Amniotic stem cell (primary cell): Measurements from ENCODE around the gene ALKBH5.

Source experiments
- DNase-seq: peaks from one replicate; lab custom pipeline; 2025; lab: John Stamatoyannopoulos, UW

The ALKBH5 gene

DNA sequence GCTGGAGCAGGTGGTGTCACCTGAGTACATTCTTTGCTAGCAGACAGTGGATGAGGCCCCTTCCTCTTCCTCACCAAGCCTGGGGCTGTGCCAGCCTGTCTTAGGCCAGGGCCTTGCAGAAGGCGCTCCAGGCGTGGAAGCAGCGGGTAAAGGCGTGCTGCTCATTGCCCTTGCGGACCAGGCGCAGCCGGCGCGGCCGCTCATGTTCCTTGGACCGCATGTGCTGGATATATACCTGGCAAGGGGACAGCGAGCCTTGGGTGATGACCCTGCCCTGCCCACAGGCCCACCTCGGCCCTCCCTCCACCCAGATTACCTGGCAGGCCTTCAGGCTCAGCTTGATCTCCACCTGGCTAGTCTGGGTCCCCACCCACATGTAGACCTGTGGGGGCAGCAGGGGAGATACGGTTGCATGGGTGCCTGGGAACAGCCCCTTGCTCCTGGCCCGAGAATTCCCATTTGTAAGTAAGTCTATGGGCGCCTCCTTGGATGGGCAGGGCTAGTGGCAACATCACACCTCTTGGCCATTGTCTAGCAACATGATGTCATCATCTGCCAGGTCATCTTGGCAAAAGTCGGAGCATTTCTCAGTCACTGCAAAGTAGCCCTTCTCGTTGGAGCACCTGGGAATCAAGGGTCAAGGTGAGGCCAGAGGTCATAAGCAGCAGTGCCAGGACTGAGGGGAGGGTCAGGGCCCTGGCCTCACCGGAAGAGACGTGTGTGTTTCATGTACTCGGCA, 61.6 kb downstream of the ALKBH5 start:
- DNase-seq = no peak

DNA sequence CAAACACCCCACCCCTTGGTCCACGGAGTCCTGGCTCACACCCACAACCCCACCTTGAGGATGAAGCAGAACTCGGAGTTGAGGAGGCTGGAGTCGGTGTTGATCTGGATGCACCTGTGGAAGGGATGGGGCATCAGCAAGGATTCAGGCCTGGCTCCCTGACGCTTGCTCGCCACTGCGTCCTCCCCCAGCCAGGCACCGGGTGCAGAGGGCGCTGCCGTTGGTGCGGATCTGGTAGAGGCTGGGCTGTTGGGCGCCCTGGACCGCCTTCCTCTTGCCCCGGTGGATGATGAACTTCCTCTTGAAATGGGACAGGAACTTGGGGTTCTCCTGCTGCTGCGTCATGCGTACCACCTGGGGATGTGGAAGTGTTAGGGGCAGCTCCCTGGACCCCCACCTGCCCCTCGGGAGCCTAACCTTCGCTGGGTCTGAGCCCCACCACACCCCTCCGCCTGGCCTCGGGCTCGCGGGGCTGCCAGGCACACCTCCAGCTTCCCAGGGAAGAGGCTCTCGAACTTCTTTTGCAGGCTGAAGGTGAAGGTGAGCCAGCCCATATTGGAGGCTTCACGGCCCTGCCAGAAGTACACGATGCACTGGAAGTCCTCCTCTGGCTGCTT, 62.6 kb downstream of the ALKBH5 start:
- no peak for DNase-seq

DNA sequence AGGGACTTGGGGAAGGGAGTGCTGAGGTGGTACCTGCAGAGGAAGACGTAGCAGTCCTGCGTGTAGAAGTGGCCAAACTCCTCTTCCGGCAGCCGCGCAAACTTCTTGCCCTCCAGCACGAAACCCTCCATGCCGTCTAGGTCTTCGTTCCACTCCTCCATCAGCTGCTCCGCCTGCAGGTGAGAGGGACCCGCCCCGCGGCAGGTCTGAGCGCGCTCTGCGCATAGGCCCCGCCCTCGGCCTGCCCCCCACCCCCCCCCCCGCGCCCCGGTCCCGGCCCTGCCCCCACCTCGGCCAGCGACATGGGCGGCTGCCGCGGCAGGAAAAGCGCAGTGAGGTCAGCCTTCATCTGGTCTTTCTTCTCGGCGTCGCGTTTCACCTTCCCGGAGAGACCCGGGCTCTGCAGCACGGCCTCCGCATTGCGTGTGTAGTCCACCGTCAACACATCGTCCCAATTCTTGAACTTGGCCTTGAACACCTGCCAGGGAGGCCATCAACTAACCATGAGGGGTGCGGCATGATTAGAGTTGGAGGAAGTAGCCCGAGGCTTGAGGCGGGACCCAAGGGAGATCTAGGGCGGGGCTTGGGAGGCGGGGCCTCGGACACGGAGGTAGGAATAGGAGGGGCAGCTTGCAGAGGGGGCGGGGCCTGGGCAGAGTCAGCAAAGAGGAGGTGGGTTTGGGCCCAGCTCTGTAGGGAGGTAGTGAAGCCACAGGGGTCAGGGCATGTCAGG, 63.4 kb downstream of the ALKBH5 start:
- DNase-seq = no peak

DNA sequence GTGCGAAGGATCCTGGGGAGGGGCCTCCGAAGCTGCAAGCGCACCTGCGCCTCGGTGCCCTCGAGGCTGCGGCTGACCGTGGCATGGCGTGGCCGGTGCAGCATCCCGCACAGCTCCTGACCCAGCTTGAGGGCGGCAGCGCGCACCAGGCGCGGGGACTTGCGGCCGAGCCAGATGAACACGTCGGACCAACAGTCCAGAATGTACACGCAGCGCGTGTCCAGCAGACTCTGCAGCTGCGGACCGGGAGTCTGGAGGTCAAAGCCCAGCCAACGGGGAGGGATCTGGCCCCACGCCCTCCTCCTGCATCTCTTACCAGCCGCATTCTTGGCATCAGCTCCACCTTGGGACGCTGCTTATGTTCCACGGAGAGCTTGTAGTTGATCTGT, 64.0 kb downstream of the ALKBH5 start:
- DNase-seq = no peak

DNA sequence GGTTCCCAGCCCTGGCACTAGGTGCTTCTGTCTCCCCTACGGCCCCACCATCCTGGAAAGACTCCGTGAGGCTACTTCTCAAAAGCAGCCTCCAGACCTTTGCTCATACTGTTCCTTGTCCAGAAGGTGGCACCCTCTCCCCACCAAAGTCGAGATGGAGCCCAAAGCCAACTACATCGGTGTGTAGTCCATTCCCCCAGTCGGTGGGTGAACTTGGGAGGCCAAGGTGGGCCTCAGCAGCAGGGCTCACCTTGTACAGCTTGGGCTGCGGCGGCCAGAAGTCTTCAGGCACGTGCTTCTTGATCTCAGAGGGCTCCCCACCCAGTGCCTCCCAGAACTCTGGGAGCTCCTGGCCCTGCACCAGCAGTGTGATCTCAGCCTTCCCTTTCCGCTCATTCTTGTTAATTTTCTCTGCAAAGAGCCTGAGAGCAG, 64.7 kb downstream of the ALKBH5 start:
- DNase-seq = peak; percentile 31

DNA sequence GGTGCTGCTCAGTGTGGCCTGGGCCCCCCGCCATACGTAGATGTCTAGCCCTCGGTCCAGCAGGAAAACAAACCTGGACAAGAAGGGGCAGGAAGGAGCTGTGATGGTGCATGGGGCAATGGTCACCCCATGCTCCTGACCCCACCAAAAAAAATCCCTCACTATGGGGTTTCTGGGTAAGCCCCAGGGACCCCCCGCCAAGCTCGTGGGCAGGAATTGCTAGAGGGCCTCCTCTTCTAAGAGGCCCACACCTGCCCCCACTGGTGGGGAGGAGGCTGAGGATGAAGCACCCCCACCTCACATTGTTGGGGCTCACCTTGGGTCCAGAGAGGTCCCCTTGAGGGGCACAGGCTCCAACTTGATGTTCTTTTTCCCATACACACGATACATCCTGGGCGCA, 65.2 kb downstream of the ALKBH5 start:
- DNase-seq = no peak

DNA sequence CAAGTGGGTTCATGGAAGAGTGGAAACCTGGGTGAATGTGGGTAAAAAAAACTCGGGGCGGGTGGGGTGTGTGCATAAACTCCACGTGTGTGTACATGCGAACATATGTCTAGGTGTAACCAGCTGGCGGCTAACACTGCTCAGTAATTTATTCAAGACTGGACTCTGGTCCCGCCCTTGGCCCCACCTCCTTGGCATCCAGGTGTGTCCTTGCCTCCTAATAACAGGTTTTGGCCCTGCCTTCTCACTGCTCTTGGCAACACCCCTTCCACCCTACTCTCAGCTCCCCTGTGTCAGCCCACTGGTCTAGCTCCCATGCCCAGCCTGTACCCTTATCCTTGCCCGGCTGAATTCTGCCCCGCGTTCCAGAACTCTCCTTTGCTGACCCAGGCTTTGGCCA, 66.6 kb downstream of the ALKBH5 start:
- DNase-seq = no peak

DNA sequence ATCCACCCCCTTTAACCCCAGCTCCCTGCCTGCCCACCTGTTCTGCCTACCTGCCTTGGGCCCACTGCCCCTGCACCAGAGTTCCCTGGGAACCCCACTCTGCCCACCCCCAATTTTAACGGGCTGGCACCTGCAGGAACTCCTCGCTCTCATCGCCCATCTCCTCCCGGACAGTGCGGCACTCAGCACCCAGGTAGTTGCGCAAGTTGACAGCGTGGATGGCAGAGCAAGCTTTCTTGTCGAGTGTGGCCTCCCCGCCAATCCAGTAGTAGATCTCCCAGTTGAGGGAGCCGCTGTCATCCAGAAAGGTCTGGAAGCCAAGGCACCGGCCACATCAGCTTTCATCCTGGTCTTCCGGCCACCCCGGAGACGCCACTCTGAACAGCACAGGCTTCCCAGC, 67.1 kb downstream of the ALKBH5 start:
- DNase-seq = no peak

DNA sequence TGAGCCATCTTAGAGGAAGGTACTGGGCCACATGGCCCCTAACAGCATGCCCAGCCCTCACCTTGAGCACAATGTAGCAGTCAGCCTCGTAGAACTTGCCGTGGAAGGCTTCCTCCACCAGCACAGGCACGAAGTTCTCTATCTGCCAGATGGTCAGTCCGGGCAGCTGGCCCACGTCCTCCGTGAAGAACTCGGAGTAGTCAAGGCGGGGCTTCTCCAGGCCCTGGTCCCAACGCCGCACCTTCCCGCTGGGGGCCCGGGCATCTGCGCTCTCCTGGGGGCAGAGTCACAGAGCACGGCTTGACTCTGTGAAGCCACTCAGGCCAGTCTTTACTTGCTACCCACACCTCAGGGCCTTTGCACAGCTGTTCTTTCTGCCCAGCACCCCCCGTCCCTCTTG, 67.6 kb downstream of the ALKBH5 start:
- no peak for DNase-seq

DNA sequence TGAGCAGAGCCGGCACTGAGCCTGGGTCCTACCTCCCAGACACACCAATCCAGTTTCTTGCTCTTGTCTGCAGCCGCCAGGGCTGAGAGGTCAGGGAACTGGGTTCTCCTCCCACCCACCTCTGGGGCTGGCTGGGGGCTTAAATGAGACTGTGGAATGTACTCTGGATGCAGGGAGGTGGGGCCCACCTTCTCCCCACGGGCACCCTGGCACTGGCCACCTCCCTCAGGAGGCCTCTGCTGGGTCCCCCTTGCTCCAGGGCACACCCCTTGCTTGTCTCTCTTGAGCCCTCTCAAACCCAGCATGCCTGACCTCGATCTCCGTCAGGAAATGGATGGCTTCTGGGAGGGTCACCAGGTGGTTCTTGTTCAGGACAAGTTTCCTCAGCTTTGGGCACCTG, 68.5 kb downstream of the ALKBH5 start:
- DNase-seq = no peak

DNA sequence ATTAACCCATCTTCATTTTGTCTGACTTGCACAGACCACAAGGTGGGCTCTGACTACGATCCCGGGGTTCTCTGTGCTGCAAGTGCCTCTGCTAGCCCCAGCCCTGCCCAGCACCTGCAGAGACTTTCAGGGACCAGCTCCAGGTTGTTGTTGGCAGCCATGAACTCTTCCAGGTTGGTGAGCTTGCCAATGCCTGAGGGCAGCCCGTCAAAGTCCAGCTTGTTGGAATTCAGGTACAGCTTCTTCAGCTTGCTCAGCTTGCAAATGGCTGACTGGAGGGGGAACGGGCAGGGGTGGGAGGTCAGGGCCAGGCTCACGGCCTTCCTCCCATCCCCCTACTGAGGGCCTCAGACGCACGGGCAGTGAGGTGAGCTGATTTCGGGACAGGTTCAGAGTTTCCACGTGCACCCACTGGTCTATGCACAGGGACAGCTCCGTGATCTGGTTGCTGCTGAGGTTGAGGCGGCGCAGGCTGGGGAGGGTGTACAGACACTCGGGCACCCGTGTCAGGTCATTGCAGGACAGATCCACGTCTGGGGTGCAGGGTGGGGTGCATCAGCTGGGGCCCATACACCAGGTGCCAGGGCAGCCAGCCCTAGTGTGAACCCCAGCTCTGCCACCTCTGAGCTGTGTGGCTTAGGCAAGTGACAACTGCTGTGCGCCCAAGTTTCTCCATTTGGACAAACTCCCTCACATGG, 69.7 kb downstream of the ALKBH5 start:
- no peak for DNase-seq

DNA sequence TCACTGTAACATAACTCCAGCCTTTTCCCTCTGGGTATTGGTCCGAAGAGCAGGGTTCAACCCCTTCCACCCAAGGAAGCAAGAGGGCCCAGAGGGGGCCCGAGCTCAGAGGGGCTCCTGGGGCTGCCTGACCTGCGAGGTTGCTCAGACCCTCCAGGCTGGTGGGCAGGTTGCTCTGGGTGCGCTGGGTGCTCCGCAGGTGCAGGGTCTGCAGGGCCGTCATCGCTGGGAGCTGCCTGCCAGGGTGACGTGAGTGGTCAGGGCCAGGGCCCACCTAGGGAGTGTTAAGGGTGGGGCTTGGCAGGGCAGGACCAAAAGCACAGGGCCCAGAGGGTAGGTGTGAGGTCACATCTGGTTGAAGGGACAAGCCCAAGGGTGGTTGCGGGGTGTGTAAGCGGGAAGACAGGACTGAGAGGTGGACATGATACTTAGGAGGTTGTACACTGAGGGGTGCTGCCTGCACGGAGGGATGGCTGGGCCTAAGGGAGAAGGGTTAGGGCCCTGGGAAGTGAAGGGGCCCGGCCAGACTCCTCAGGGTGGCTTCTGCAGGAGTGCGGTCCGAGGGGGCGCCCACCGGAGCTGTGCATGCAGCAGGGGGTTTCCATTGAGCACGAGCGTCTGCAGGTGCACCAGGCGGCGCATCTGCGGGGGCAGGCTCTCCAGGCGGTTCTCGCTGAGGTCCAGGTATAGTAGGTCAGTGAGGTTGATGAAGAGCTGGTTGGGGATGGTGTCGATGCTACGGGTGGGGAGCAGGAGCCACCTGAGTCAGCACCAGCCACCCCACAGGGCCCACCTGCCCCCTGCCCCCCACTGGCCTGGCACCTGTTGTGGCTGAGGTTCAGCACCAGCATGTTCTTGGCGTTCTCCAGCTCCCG, 70.6 kb downstream of the ALKBH5 start:
- DNase-seq = no peak

DNA sequence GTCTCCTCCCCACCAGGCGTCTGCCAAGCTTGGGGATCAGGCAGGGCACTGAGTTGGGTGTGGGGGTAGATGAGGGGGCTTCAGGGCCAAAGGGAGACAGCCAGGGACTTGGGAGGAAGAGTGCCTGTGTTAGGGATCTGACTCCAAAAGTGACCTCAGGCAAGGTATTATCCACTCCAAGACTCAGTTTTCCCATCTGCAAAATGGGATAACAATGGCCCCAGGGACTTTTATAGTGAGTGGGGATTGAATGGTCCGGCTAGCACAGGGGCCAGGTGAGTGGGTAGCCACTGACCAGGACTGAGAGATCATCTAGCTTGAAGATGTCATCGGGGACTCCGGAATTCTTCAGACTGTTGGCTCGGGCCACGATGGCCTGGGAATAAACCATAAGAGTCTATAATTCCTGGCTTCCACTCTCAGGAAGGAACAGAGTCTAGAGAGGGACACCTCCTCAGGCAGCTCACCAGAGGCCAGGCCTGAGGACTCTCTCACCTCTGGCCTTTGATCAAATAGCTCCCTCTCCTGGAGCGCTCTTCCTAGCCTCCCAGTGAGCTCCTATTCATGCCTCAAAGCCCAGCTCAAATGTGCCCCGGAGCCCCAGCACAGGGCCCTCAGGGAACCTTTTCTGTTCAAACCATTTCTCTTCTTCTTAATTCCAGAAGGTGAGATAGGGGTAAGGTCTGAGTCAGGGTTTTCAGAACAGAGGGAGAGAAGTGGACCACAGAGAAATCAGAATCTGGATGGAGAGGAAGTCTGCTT, 71.4 kb downstream of the ALKBH5 start:
- no peak for DNase-seq

DNA sequence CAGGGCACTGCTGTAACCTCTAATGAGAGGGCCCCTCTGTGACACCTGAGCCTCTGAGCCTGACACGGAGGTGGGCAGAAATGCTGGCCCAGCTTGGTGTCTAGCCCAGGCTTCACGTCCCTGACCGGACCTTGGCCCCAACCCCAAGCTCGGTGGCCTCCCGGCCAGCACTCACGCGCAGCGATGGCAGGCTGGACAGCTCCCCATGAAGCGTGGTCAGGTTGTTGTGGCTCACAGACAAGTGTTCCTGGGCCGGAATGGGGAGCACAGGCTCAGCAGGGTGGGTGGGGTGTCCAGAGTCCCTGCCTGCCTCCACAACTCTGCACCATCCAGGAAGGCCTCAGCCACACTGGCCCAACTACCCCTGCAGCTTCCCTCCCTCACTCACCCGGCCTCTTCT, 72.7 kb downstream of the ALKBH5 start:
- DNase-seq = no peak

DNA sequence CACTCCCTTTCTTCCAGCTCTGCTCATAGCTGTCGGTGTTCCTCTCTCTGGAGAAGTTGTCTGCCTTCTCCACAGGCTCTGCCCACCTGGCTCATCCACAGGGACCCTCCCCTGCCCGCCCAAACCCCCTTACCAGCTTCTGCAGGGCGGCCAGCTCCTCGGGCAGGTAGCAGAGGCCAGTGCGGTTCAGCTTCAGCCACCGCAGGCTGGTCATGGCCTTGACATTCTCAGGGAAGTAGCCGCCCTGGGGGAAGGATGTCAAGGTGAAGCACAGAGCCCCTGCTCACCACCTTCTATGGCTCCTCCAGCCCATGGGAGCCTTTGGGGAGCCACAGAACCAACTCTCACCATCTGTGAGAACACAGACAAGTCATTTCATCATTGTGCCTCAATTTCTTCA, 73.1 kb downstream of the ALKBH5 start:
- DNase-seq = no peak

DNA sequence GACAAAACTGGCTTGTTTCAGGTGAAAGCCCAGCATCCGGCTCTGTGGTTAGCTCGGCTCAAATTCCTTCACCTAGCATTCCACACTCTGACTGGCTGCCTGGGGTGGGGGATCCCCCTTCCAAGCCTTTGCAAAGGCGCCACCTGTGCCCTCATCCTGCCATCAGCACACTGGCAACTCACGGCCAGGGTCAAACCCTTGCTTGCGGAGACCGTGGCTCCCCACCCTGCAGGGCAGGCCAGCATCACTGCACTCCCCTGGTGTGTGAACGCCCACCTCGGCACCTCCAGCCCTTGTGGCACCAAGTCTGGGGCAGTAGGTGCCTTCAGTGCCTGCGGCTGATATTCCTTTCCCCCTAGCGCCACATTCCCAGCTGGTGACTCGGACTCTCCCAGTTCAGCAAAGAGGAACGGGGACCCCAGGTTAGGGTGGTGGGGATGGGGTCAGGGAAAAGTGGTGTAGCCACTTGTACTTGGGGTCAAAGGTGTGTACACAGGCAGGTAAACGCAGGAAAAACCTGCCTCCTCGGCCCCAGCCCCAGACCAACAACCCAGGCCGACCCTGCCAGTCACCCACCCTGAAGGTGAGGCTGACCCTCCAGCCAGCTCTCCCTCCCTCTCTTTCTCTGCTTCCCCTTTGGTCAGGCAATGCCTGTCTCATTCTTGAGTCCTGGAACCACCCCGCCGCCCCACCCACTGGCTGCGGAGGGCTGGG, 73.8 kb downstream of the ALKBH5 start:
- no peak for DNase-seq

DNA sequence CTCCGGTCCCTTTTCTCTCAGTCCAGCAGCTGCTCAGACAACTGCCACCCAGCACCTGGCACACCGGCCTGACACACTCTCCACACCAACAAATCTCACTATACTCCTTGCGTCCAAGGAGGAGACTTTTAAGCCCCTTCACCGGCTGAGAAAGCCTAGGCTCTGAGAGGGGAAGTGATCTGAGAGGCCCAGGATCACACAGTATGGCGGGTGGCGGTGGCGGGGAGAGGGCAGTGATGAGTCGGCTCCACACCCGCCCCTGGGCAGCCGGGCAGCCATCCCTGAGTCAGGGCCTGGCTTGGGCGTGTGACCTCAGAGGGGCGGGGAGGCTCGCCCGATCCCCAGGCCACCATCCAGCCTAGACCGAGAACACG, 74.3 kb downstream of the ALKBH5 start:
- peak; percentile 51 for DNase-seq

DNA sequence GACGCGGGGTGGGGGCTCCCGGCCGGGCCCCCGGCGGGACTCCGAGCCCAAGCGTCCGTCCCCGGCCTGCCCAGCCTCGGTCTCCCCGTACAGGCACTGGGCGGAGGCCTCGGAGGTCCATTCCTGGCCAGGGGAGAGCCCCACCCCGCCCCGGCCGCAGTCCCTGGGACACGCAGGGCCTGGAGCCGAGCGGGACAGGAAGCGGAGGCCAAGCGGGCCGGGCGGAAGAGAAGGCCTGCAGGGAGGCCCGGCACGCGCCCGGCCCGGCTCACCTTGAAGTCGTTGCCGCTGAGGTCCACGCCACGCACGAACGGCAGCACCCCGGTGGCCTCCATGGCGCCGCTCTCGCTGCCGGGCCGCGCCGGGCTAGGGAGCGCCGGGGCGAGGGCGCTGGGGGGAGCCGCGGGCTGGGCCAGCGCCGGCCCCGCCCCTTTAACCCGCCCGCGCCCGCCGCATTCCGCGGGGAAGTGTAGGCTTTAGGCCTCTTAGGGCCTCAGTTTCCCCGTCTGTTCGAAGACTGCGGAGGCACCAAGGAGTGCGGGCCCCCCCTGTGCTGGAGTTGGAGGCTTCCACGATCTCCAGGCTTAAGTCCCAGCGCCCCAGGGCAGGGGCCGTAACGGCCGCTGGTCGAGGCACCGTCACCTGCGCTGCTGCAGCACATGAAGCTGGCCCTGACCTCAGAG, 74.9 kb downstream of the ALKBH5 start, which contains the start of gene FLII:
Gene FLII (minus strand): TSS at position 383 of the 683 bp plus-strand sequence. CDS start 48 bp downstream, at position 335.
- DNase-seq = no peak
